HepG2 (cell line): ENCODE measurements around the gene PLOD3. TPM values are rescaled to one million over a fixed set of nuclear protein-coding genes. Genes with fewer than 3 reads are reported as not detected.

Experiments
- ATF3 ChIP-seq: sonication (generic); formaldehyde crosslinking; IDR thresholded peaks from 2 replicates; pipeline ENCODE4 v1.4.0; 2020; ENCODE audit warnings: missing genetic modification reagents
- CENPX ChIP-seq: sonication (generic); formaldehyde crosslinking; IDR thresholded peaks from 2 replicates; pipeline ENCODE4 v1.9.0; 2021; ENCODE audit warnings: mild to moderate bottlenecking, missing genetic modification reagents, moderate library complexity
- KDM1A ChIP-seq: IDR thresholded peaks from 2 replicates; pipeline ENCODE4 v1.6.1; 2016; ENCODE audit warnings: missing compliant biosample characterization
- NBN ChIP-seq: fragments of 450-650 bp; conservative IDR thresholded peaks from 2 replicates; pipeline ENCODE4 v1.6.1; 2017
- NFAT5 ChIP-seq: sonication (generic); formaldehyde crosslinking; IDR thresholded peaks from 2 replicates; pipeline ENCODE4 v1.4.0; 2020; ENCODE audit warnings: missing genetic modification reagents
- NFE2L2 ChIP-seq: fragments of 150-350 bp; IDR thresholded peaks from 2 replicates; pipeline ENCODE4 v1.6.1; 2014; ENCODE audit warnings: low read length
- PCBP1 ChIP-seq: fragments of 200-400 bp; formaldehyde crosslinking; IDR thresholded peaks from 2 replicates; pipeline ENCODE4 v1.6.1; 2017; ENCODE audit warnings: mild to moderate bottlenecking, low read depth, low read length, borderline replicate concordance
- SNRNP70 ChIP-seq: fragments of 200-400 bp; formaldehyde crosslinking; IDR thresholded peaks from 2 replicates; pipeline ENCODE4 v1.6.1; 2017; ENCODE audit warnings: mild to moderate bottlenecking, low read depth, low read length, moderate library complexity
- SPEN ChIP-seq: sonication (generic); formaldehyde crosslinking; IDR thresholded peaks from 2 replicates; pipeline ENCODE4 v1.5.1; 2020; ENCODE audit warnings: low read depth, mild to moderate bottlenecking, missing genetic modification reagents
- SRSF1 ChIP-seq: fragments of 200-400 bp; formaldehyde crosslinking; optimal IDR thresholded peaks from 2 replicates; pipeline ENCODE3; 2017; ENCODE audit warnings: mild to moderate bottlenecking, low read depth, low read length, moderate library complexity
- TEF ChIP-seq: sonication (generic); formaldehyde crosslinking; IDR thresholded peaks from 2 replicates; pipeline ENCODE4 v1.5.0; 2020; ENCODE audit warnings: missing genetic modification reagents
- ZBTB44 ChIP-seq: sonication (generic); formaldehyde crosslinking; IDR thresholded peaks from 2 replicates; pipeline ENCODE4 v1.4.0; 2020; ENCODE audit warnings: missing genetic modification reagents
- ZC3H4 ChIP-seq: sonication (generic); formaldehyde crosslinking; IDR thresholded peaks from 2 replicates; pipeline ENCODE4 v1.4.0; 2020; ENCODE audit warnings: missing genetic modification reagents, borderline replicate concordance
- ZFP36 ChIP-seq: fragments of 150-350 bp; IDR thresholded peaks from 2 replicates; pipeline ENCODE4 v1.6.1; 2018; ENCODE audit warnings: borderline replicate concordance, low read length, low read depth; ENCODE audit not compliant: partially characterized antibody
- ZNF101 ChIP-seq: sonication (generic); formaldehyde crosslinking; IDR thresholded peaks from 2 replicates; pipeline ENCODE4 v1.4.0; 2020; ENCODE audit warnings: mild to moderate bottlenecking, low read depth, missing genetic modification reagents, borderline replicate concordance
- ZNF235 ChIP-seq: sonication (generic); formaldehyde crosslinking; IDR thresholded peaks from 2 replicates; pipeline ENCODE4 v1.8.1; 2023; ENCODE audit warnings: mild to moderate bottlenecking, missing genetic modification reagents, borderline replicate concordance
- ZNF563 ChIP-seq: sonication (generic); formaldehyde crosslinking; IDR thresholded peaks from 2 replicates; pipeline ENCODE4 v1.8.0; 2022; ENCODE audit warnings: mild to moderate bottlenecking, moderate library complexity, missing genetic modification reagents
- ZNF572 ChIP-seq: sonication (generic); formaldehyde crosslinking; IDR thresholded peaks from 2 replicates; pipeline ENCODE4 v1.5.1; 2020; ENCODE audit warnings: mild to moderate bottlenecking, missing genetic modification reagents
- ZNF597 ChIP-seq: sonication (generic); formaldehyde crosslinking; IDR thresholded peaks from 2 replicates; pipeline ENCODE4 v1.5.0; 2020; ENCODE audit warnings: missing genetic modification reagents
- ZSCAN12 ChIP-seq: sonication (generic); formaldehyde crosslinking; IDR thresholded peaks from 2 replicates; pipeline ENCODE4 v1.9.0; 2021; ENCODE audit warnings: mild to moderate bottlenecking, missing genetic modification reagents
- polyA plus RNA-seq, 8 experiments: library from polyadenylated mRNA; depleted of rRNA in 3 of 8; stranded (reverse) in 7 of 8; unstranded in 1 of 8; fragments of >200 nt; fragmentation: Illumina TruSeq in 4 of 8; extraction: Trizol in 4 of 8; gene quantifications; 2 replicates each; pipeline versions ENCODE4 v1.2.1 to v1.2.3, GENCODE V29; 2011 to 2016; ENCODE audit warnings: low read depth in 4 of 8, missing spikeins in 1 of 8, mixed read lengths in 1 of 8; ENCODE audit not compliant: insufficient read depth in 1 of 8
- total RNA-seq, 5 experiments: library from RNA; depleted of rRNA; stranded (reverse); fragments of >200 nt; fragmentation: Illumina TruSeq; extraction: Trizol; gene quantifications; 2 replicates each; pipeline ENCODE4 v1.2.3, GENCODE V29; 2016; ENCODE audit warnings: low read depth in 1 of 5

Gene PLOD3
- total and polyA plus RNA-seq, 2 of the 13 experiments (the other 11 are each of a cell fraction or from before 2014, with no cell fraction given): 65.8 to 67.4 TPM

GRCh38 chr7:101200862-101201599, 16.4 kb downstream of the PLOD3 start, which contains the start of gene MOGAT3 (continued):
- TF ChIP-seq ZNF597: no peak
- TF ChIP-seq NFAT5 (CRISPR knock-in tag): no peak
- no peak for TF ChIP-seq ZNF101
- no peak for TF ChIP-seq ZFP36
- TF ChIP-seq NBN: no peak
- no peak for TF ChIP-seq PCBP1
- TF ChIP-seq ZBTB44 (CRISPR knock-in tag): no peak
- TF ChIP-seq ZNF572 (CRISPR knock-in tag): no peak
- TF ChIP-seq CENPX (CRISPR knock-in tag): no peak
- TF ChIP-seq ZSCAN12 (CRISPR knock-in tag): no peak
- TF ChIP-seq NFE2L2: no peak
- TF ChIP-seq SPEN: peak; percentile 76; the same call in 1 of the 2 replicates
- no peak; the same call in 1 of the 2 replicates for TF ChIP-seq ZNF563 (CRISPR knock-in tag)
- TF ChIP-seq SNRNP70: no peak
- peak; percentile 23; the same call in 1 of the 2 replicates for TF ChIP-seq ATF3 (CRISPR knock-in tag)
- peak; percentile 65; the same call in 1 of the 2 replicates for TF ChIP-seq ZC3H4 (CRISPR knock-in tag)
- TF ChIP-seq KDM1A: no peak
- peak; percentile 45 for TF ChIP-seq SRSF1
- no peak for TF ChIP-seq ZNF235
- TF ChIP-seq TEF: no peak
